ENCODE data around the gene C14orf180. TPM values are rescaled to one million over a fixed set of nuclear protein-coding genes. Genes with fewer than 3 reads are reported as not detected.

The C14orf180 gene
- total RNA-seq, 1 experiment from 2014 or later: not detected

Other genes starting within 250 kb of the C14orf180 start
- not detected in 2 replicates for gene TMEM179, start 25.0 kb downstream of the C14orf180 start, total RNA-seq (2014; rRNA removed)
- 132 and 161 TPM in 2 replicates for gene INF2, start 109.9 kb downstream of the C14orf180 start, total RNA-seq (2014; rRNA removed)
- 7.9 and 8.8 TPM in 2 replicates for gene ADSS1, start 144.5 kb downstream of the C14orf180 start, total RNA-seq (2014; rRNA removed)
- gene SIVA1, start 173.4 kb downstream of the C14orf180 start, total RNA-seq (2014; rRNA removed): 375 and 519 TPM in 2 replicates
- 196 and 212 TPM in 2 replicates for gene AKT1, start 216.0 kb downstream of the C14orf180 start, total RNA-seq (2014; rRNA removed)
- gene ZBTB42, start 221.3 kb downstream of the C14orf180 start, total RNA-seq (2014; rRNA removed): 9.2 and 11.3 TPM in 2 replicates